LNCAP (cell line): ENCODE data around the gene PGGHG.

Source experiments
- CTCF ChIP-seq: fragments of 450-650 bp; IDR thresholded peaks from 2 replicates; pipeline ENCODE4 v1.5.1; 2017; ENCODE audit warnings: mild to moderate bottlenecking

PGGHG gene

DNA sequence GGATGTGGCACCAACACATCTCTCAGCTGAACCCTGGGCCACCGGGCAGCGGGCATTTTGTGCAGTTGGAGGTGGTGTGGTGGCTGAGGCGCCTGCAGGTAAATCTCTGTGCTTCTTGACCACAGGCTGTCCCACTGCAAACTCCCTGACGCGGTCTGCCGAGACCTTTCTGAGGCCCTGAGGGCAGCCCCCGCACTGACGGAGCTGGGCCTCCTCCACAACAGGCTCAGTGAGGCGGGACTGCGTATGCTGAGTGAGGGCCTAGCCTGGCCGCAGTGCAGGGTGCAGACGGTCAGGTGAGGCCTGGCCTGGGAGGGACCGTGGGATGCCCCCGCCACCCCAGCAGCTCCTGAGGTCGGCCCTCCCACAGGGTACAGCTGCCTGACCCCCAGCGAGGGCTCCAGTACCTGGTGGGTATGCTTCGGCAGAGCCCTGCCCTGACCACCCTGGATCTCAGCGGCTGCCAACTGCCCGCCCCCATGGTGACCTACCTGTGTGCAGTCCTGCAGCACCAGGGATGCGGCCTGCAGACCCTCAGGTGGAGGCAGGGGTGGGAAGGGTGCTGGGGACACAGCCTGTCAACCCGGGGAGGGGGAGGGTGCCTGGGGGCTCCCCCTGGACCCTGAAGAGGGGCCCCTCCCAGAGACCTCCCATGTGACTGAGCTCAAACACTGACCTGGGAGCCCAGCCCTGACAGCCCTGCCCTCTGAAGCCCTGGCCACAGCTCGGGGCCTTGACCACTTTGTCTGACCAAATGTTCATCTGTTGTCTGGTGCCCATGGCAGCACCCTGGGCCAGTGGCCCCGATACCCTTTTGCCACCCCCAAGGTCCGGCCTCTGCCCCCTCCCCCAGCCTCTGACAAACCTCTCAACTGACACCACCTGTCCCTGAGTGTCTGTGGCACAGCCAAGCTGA lies 4.6 kb upstream of the PGGHG start:
- TF ChIP-seq CTCF: no peak

- TF ChIP-seq CTCF: no peak
Observed at GRCh38 chr11:285021-285893, 3.7 kb upstream of the PGGHG start.

- no peak for TF ChIP-seq CTCF
Observed at GRCh38 chr11:285894-286220, 3.1 kb upstream of the PGGHG start.

- no peak for TF ChIP-seq CTCF
Observed at GRCh38 chr11:287821-288477, 977 bp upstream of the PGGHG start.

GRCh38 chr11:289398-289711 lies 429 bp downstream of the PGGHG start:
- no peak for TF ChIP-seq CTCF

GRCh38 chr11:289712-290620 lies 1.0 kb downstream of the PGGHG start:
- TF ChIP-seq CTCF: no peak
